HL-60 (cell line): ENCODE measurements around the gene MARCHF3.

Source experiments
- CTCF ChIP-seq: IDR thresholded peaks from one replicate; pipeline ENCODE4 v1.5.1; 2011; ENCODE audit warnings: low read length, control low read depth, inconsistent platforms; ENCODE audit not compliant: insufficient read depth
- POLR2AphosphoS5 ChIP-seq: IDR thresholded peaks from 2 replicates; pipeline ENCODE4 v1.6.1; 2012; ENCODE audit warnings: low read depth

- TF ChIP-seq CTCF = no peak
- no peak for TF ChIP-seq POLR2AphosphoS5
Measured at GRCh38 chr5:126883564-126884245, 146.7 kb downstream of the MARCHF3 start.
